Measurements from ENCODE around the gene ACP4. TPM values are rescaled to one million over a fixed set of nuclear protein-coding genes. Genes with fewer than 3 reads are reported as not detected.

Gene ACP4
- total RNA-seq, 4 donors from 2014 or later = not detected

- H3K27ac ChIP-seq = no peak overlapping the region
- in situ Hi-C loops (cut with MboI; ENCODE audit: low sequenced_read_pairs in 4 of 4) (no loop called here), intact Hi-C loops (cut with DNase I; ENCODE audit: low total_unique reads) (no loop called here)
- peaks cover 41 to 53% (median 53%) of the 10 kb centered on the region in 3 donors for H3K27me3 ChIP-seq
- H3K9me3 ChIP-seq = no peaks in the 10 kb centered on the region
- ATAC-seq (no peak), DNase-seq (no peak)
- H3K4me3 ChIP-seq = peak overlapping the region in 2 of 4 donors; percentile 25 to 28
- TF ChIP-seq POLR2A (IDR thresholded peaks at IDR 0.05) = no peak
- no peak for TF ChIP-seq CTCF (IDR thresholded peaks at IDR 0.05 in 4 of 5, conservative IDR thresholded peaks at IDR 0.05 in 1 of 5)
- H3K36me3 ChIP-seq = no peaks in the 10 kb centered on the region
- no peaks in the 10 kb centered on the region for H3K4me1 ChIP-seq
These were observed 28.0 kb downstream of the ACP4 start for GRCh38 chr19:50817941-50818858.

- Histone ChIP-seq H3K27me3 (peaks cover 41 to 59% (median 53%) of the 10 kb centered on the region in 3 donors), H3K4me1 (no peaks in the 10 kb centered on the region), H3K4me3 (no peak overlapping the region), H3K36me3 (no peaks in the 10 kb centered on the region), H3K9me3 (no peaks in the 10 kb centered on the region), H3K27ac (no peak overlapping the region)
- in situ Hi-C loops (cut with MboI; ENCODE audit: low sequenced_read_pairs in 4 of 4) = no loop called here
- no peak for ATAC-seq
- TF ChIP-seq POLR2A (IDR thresholded peaks at IDR 0.05) = no peak
- no peak for TF ChIP-seq CTCF (IDR thresholded peaks at IDR 0.05 in 4 of 5, conservative IDR thresholded peaks at IDR 0.05 in 1 of 5)
- intact Hi-C loops (cut with DNase I; ENCODE audit: low total_unique reads) = no loop called here
- DNase-seq = no peak
These were observed 28.8 kb downstream of the ACP4 start for GRCh38 chr19:50818859-50819472.

- H3K4me3 ChIP-seq = no peak overlapping the region
- H3K9me3 ChIP-seq = no peaks in the 10 kb centered on the region
- DNase-seq (no peak), ATAC-seq (no peak)
- no peaks in the 10 kb centered on the region for H3K4me1 ChIP-seq
- in situ Hi-C loops (cut with MboI; ENCODE audit: low sequenced_read_pairs in 4 of 4) = no loop called here
- H3K36me3 ChIP-seq = no peaks in the 10 kb centered on the region
- peaks cover 41 to 59% (median 53%) of the 10 kb centered on the region in 3 donors for H3K27me3 ChIP-seq
- H3K27ac ChIP-seq = no peak overlapping the region
- intact Hi-C loops (cut with DNase I; ENCODE audit: low total_unique reads) = no loop called here
- no peak for TF ChIP-seq POLR2A (IDR thresholded peaks at IDR 0.05)
- no peak for TF ChIP-seq CTCF (IDR thresholded peaks at IDR 0.05 in 4 of 5, conservative IDR thresholded peaks at IDR 0.05 in 1 of 5)
These were observed 29.4 kb downstream of the ACP4 start for GRCh38 chr19:50819636-50820035.

GRCh38 chr19:50820086-50820485 is 29.9 kb downstream of the ACP4 start:
- no peak for DNase-seq
- Histone ChIP-seq H3K36me3 (no peaks in the 10 kb centered on the region), H3K27ac (no peak overlapping the region), H3K4me3 (no peak overlapping the region), H3K27me3 (peaks cover 41 to 59% (median 53%) of the 10 kb centered on the region in 3 donors), H3K9me3 (no peaks in the 10 kb centered on the region), H3K4me1 (no peaks in the 10 kb centered on the region)
- TF ChIP-seq CTCF (IDR thresholded peaks at IDR 0.05 in 4 of 5, conservative IDR thresholded peaks at IDR 0.05 in 1 of 5) = no peak
- TF ChIP-seq POLR2A (IDR thresholded peaks at IDR 0.05) = no peak
- intact Hi-C loops (cut with DNase I; ENCODE audit: low total_unique reads) (no loop called here), in situ Hi-C loops (cut with MboI; ENCODE audit: low sequenced_read_pairs in 4 of 4) (no loop called here)
- ATAC-seq = no peak
